ENCODE measurements around the gene ST6GALNAC3. TPM values are rescaled to one million over a fixed set of nuclear protein-coding genes. Genes with fewer than 3 reads are reported as not detected.
"Not testable (repeated sequence)": the region's sequence is repeated elsewhere in the genome, so short reads cannot be mapped to it uniquely, and the experiment has no call there.

ST6GALNAC3 gene
- total RNA-seq, 2 donors from 2014 or later: 0.35 to 2.5 TPM

DNA sequence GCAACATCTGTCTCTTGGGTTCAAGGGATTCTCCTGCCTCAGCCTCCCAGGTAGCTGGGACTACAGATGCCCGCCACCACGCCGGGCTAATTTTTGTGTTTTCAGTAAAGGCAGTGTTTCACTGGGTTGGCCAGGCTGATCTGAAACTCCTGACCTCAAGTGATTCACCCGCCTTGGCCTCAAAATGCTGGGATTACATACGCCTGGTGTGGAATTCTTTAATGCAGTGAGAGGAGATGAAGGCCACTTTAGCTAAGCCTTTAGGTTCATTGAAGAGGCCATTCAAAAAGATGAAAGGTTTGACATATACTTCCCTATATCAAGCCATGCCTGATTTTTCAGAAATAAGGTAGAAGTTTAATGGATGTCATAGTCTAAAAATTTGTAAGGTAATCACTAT, 162.7 kb downstream of the ST6GALNAC3 start:
- Mint-ChIP-seq H3K4me1 (ENCODE audit: low read depth) (no peaks in the 10 kb centered on the region), H3K27me3 (ENCODE audit: low read depth) (no peaks in the 10 kb centered on the region), H3K4me3 (no peak overlapping the region), H3K27ac (no peak overlapping the region), H3K36me3 (ENCODE audit: insufficient read depth in 2 of 2) (no peaks in the 10 kb centered on the region), H3K9me3 (no peaks in the 10 kb centered on the region)
- ATAC-seq (replicated peaks in 1 of 2) (no peak), DNase-seq (no peak)

DNA sequence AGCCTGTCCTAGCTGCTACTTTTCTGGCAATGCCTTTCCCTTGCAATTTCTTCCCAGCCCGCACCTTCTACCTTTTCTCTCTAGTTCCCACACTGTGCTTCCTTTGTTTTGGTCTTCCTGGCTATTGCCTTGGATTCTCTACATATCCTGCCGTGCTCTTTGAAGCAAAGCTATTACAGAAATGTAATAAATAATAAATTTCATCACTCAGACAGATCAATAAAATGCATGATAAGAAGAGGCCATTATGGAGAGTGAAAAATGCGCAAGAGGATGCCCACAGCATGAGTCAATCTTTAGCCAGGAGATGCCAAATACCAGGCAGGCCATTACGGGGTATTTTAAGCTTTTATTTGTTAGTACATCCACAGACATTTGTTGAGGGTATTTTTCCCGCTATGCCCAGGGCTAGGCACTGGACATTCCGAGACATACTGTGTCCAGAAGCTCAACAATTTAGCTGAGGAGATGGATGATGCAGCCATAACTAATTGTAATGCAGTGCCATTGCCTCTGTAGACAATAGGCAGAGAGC, 163.6 kb downstream of the ST6GALNAC3 start:
- Mint-ChIP-seq H3K9me3 (peaks cover 0 to 1% of the 10 kb centered on the region in 2 donors), H3K27me3 (ENCODE audit: low read depth) (no peaks in the 10 kb centered on the region), H3K4me3 (no peak overlapping the region), H3K4me1 (ENCODE audit: low read depth) (no peaks in the 10 kb centered on the region), H3K27ac (no peak overlapping the region), H3K36me3 (ENCODE audit: insufficient read depth in 2 of 2) (peaks cover 0 to 2% of the 10 kb centered on the region in 2 donors)
- no peak for DNase-seq
- no peak for ATAC-seq (replicated peaks in 1 of 2)

DNA sequence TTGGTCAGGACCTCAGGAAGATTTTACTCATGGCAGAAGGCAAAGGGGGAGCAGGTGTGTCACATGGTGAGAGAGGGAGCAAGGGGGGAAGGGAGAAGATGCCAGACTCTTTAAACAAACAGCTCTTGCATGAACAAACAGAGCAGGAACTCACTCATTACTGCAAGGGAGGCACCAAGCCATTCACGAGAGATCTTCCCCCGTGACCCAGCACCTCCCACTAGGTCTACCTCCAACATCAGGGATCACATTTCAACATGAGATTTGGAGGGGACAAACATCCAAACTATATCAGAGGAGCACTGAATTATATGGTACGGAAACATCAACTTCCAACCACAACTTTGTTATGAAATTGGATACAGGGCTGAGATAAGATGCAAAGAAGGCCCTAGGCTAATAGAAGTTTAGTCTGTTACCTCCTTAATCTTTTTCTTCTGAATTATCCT, 164.9 kb downstream of the ST6GALNAC3 start:
- Mint-ChIP-seq H3K4me1 (ENCODE audit: low read depth) (no peaks in the 10 kb centered on the region), H3K36me3 (ENCODE audit: insufficient read depth in 2 of 2) (peaks cover under 1 to 8% of the 10 kb centered on the region in 2 donors)

DNA sequence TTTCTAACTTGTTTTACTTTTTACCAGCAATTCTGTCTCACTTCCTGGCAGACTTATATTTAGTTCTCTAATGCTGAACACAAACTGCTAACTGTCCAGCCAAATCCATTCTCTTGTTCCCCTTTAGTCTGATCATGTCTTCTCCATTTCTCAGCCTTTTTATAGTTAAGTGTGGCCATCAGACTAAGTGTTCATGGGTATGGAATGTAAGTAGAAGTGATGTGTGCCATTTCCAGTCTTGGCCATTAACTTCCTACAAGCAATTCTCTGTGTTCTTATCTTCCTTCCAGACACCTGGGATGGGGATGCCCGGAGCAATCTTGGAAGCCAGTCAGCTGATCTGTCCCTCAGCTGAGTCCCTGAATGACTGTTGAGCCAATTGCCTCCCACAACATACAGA, 165.8 kb downstream of the ST6GALNAC3 start:
- no peak for ATAC-seq (replicated peaks in 1 of 2)
- Mint-ChIP-seq H3K27ac (no peak overlapping the region), H3K27me3 (ENCODE audit: low read depth) (no peaks in the 10 kb centered on the region), H3K36me3 (ENCODE audit: insufficient read depth in 2 of 2) (peaks cover 2 to 11% of the 10 kb centered on the region in 2 donors), H3K4me3 (no peak overlapping the region), H3K9me3 (peaks cover 5 to 8% of the 10 kb centered on the region in 2 donors), H3K4me1 (ENCODE audit: low read depth) (no peaks in the 10 kb centered on the region)
- no peak for DNase-seq

More for the DNA sequence above, 164.9 kb downstream of the ST6GALNAC3 start:
- H3K9me3 Mint-ChIP-seq: peaks cover 4 to 7% of the 10 kb centered on the region in 2 donors
- no peaks in the 10 kb centered on the region for H3K27me3 Mint-ChIP-seq (ENCODE audit: low read depth)
- no peak for DNase-seq
- H3K4me3 Mint-ChIP-seq: no peak overlapping the region
- no peak for ATAC-seq (replicated peaks in 1 of 2)
- no peak overlapping the region for H3K27ac Mint-ChIP-seq

DNA sequence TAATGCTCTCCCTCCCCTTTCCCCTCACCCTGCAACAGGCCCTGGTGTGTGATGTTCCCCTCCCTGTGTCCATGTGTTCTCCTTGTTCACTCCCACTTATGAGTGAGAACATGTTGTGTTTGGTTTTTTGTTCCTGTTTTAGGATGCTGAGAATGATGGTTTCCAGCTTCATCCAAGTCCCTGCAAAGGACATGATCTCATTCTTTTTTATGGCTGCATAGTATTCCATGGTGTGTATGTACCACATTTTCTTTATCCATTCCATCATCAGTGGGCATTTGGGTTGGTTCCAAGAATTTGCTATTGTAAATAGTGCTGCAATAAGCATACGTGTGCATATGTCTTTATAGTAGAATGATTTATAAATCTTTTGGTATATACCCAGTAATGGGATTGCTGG, 168.0 kb downstream of the ST6GALNAC3 start:
- not testable (repeated sequence) for DNase-seq; H3K4me1 Mint-ChIP-seq (ENCODE audit: low read depth); ATAC-seq (replicated peaks in 1 of 2); H3K27me3 Mint-ChIP-seq (ENCODE audit: low read depth); H3K4me3 Mint-ChIP-seq; H3K27ac Mint-ChIP-seq
- H3K36me3 Mint-ChIP-seq (ENCODE audit: insufficient read depth in 2 of 2): peaks cover 2 to 17% of the 10 kb centered on the region in 2 donors
- peaks cover 5 to 12% of the 10 kb centered on the region in 2 donors for H3K9me3 Mint-ChIP-seq

DNA sequence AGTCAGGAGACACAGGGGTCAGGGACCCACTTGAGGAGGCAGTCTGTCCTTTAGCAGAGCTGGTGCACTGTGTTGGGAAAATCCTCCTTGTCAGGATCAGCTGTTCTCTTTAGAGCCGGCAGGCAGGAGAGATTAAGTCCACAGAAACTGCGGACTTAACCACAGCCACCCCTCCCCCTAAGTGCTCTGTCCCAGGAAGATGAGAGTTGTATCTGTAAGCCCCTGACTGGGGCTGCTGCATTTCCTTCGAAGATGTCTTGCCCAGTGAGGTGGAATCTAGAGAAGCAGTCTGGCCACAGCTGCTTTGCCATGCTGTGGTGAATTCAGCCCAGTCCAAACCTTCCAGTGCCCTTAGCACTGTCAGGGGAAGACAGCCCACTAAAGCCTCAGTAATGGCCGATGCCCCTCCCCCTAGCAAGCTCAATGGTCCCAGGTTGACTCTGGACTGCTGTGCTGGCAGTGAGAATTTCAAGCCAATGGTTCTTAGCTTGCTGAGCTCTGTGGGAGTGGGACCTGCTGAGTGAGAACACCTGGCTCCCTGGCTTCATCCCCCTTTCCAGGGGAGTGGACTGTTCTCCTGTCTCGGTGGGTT, 172.8 kb downstream of the ST6GALNAC3 start:
- no peak overlapping the region for H3K27ac Mint-ChIP-seq
- no peak overlapping the region for H3K4me3 Mint-ChIP-seq
- ATAC-seq (replicated peaks in 1 of 2) (no peak), DNase-seq (no peak)
- H3K9me3 Mint-ChIP-seq: peaks cover 5 to 13% of the 10 kb centered on the region in 2 donors
- H3K36me3 Mint-ChIP-seq (ENCODE audit: insufficient read depth in 2 of 2): peaks cover 2 to 17% of the 10 kb centered on the region in 2 donors
- H3K27me3 Mint-ChIP-seq (ENCODE audit: low read depth): no peaks in the 10 kb centered on the region
- H3K4me1 Mint-ChIP-seq (ENCODE audit: low read depth): peaks cover 18% of the 10 kb centered on the region

DNA sequence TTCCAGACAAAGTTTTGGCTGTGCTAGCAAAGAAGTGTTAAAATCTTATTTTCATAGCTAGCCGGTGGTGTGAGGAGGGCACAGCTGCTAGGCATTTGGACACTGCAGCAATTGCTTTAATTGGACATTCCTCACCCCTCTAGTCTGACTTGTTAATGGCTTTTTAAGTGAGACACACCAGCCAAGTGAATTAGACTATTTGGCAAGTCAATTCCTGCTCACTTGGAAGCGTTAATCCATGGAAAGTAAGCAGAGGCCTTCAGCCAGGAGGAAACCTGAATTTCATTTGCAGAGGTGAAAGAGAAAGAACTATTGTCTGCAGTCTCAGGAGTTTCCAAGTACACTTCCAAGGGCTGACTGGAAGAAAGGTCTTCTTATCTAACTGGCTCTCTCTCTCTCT, 175.7 kb downstream of the ST6GALNAC3 start:
- Mint-ChIP-seq H3K4me1 (ENCODE audit: low read depth) (peaks cover 35% of the 10 kb centered on the region), H3K27me3 (ENCODE audit: low read depth) (no peaks in the 10 kb centered on the region), H3K36me3 (ENCODE audit: insufficient read depth in 2 of 2) (peaks cover 0 to 6% of the 10 kb centered on the region in 2 donors), H3K4me3 (no peak overlapping the region), H3K9me3 (peaks cover 0 to 5% of the 10 kb centered on the region in 2 donors), H3K27ac (no peak overlapping the region)
- DNase-seq (no peak), ATAC-seq (replicated peaks in 1 of 2) (no peak)

DNA sequence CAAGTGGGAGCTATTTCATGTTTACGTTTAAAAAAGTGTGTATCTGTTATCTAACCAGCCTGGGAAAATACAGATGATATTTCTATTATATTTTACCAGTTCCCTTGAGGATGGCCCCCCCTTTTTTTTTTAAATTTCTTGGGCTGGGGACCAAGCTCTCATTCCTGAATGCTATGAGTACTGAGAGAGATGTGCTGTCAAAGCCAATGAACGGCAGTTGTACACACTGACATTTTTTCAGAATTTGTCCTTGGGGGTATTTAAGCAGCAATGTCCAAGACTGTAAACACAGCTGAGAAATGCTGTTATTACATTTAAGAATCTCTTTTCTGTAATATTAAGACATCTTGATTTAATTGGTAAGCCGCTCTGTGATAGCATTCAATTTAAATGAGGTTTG, 177.9 kb downstream of the ST6GALNAC3 start:
- ATAC-seq (replicated peaks in 1 of 2): no peak
- Mint-ChIP-seq H3K9me3 (peaks cover 0 to 2% of the 10 kb centered on the region in 2 donors), H3K4me3 (no peak overlapping the region), H3K27ac (no peak overlapping the region), H3K36me3 (ENCODE audit: insufficient read depth in 2 of 2) (no peaks in the 10 kb centered on the region), H3K27me3 (ENCODE audit: low read depth) (no peaks in the 10 kb centered on the region), H3K4me1 (ENCODE audit: low read depth) (peaks cover 54% of the 10 kb centered on the region)
- no peak for DNase-seq

DNA sequence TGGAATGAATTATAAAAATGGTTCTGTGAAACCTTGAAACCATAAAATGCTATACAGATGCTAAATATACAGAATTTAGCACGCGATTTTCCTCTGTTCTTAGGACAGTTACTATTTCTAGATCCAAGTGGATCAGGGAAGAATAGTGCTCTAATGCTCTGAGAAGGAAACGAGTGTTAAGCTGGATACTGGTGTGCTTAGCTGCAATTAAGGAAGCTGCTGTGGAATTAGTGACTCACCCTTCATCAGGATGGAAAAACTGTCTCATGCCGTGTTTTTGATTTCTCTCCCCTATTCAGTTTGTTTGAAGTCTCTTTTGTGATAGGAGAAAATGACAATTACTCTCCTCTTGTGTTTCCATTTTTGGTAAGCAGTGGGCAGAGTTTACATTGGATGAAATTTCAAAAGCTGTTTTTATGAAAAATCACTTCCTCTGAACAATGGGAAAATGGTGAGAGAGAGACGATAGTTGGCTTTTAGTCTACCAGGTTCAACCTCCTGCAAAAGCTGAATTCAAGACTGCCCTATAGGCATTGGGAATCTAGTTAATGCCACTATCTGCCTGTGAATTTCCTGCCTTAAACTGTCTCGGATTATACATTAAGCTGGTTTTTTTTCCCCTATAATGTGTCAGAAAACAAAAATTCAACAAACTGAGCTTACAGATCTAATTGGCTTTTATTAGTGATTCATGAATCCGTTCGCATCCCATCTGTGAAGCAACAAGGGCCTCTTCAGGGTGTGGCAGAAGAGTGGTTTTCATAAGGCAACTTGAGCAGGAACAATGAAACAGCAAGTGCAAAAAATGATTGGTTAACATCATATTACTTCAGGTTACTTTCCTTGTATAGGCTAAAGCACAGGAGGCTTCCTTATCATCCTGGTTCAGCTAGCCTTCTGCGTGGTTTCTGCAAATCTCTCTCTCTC, 179.8 kb downstream of the ST6GALNAC3 start:
- Mint-ChIP-seq H3K27me3 (ENCODE audit: low read depth) (no peaks in the 10 kb centered on the region), H3K4me3 (peak overlapping the region in 1 of 2 donors; percentile 4), H3K36me3 (ENCODE audit: insufficient read depth in 2 of 2) (no peaks in the 10 kb centered on the region), H3K4me1 (ENCODE audit: low read depth) (peaks cover 64% of the 10 kb centered on the region), H3K9me3 (peaks cover 0 to 2% of the 10 kb centered on the region in 2 donors), H3K27ac (no peak overlapping the region)
- ATAC-seq (replicated peaks in 1 of 2) (peak in 1 of 2 donors; percentile 43), DNase-seq (no peak)

DNA sequence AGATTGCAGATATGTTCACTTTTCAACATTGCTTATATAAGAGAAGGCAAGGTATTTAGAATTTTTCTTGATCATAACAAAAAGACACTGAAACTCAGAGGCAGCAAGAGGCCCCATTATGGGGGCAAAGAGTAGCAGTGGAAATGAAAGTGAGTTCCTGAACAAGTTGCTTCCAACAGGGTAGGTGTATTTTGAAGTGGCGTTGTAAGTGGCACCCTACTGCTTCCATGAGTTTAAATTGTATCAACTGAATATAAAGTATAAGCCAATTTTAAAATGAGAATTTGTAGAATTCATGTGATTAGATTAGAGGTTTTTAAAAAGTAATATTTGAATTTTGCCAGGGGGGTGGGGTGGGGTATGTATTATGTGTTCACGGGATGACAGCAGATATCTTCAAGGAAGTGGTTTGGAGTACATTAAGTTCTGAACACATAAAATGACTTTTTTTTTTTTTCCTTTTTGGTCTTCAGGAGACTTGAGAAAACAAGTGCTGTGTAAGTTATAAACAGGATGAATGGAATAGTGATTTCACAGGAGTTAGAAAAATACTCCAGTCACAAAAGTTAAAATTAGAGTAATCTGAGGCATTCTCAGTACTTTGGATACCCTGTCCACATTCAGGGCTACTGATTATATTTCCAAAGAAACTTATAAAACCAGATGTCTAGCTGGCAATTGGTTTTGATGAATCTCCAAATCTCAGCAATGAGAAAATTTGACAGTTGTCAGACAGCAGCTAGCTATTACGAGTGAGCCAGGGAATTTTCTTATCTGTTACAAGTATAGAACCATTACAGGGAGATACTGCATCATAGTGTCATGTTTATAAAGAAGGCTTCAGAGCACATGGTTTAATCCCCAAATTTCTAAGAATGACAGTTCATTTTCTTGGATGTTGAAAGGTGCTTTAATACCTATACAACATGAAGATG, 182.0 kb downstream of the ST6GALNAC3 start:
- peak overlapping the region; percentile 44 to 61 for H3K4me3 Mint-ChIP-seq
- H3K36me3 Mint-ChIP-seq (ENCODE audit: insufficient read depth in 2 of 2): no peaks in the 10 kb centered on the region
- no peaks in the 10 kb centered on the region for H3K9me3 Mint-ChIP-seq
- DNase-seq (no peak), ATAC-seq (replicated peaks in 1 of 2) (peak in 1 of 2 donors; percentile 50)
- no peaks in the 10 kb centered on the region for H3K27me3 Mint-ChIP-seq (ENCODE audit: low read depth)
- peaks cover 71% of the 10 kb centered on the region for H3K4me1 Mint-ChIP-seq (ENCODE audit: low read depth)
- H3K27ac Mint-ChIP-seq: peak overlapping the region; percentile 22

DNA sequence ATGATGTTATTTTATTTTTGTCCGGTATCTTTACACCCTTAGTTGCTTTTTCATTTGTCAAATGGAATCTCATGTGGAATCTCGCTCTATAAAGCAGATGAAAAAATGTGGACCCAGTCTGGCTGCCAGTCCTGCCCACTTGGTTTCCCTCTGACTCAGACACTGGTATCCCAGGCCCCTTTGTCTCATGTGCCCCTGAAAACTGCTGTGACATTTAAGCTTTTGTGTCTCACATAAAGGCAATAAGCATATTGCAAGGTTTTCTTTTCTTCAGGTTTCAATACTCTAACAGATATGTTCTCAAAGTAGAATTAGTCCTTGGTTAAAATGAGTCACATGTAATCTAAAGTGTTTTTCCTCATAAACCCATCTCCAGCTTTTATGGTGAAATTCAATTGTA, 183.3 kb downstream of the ST6GALNAC3 start:
- DNase-seq (peak in 1 of 2 donors; percentile 21), ATAC-seq (replicated peaks in 1 of 2) (peak; percentile 38 to 60)
- no peaks in the 10 kb centered on the region for H3K27me3 Mint-ChIP-seq (ENCODE audit: low read depth)
- H3K36me3 Mint-ChIP-seq (ENCODE audit: insufficient read depth in 2 of 2): no peaks in the 10 kb centered on the region
- peaks cover 68% of the 10 kb centered on the region for H3K4me1 Mint-ChIP-seq (ENCODE audit: low read depth)
- H3K27ac Mint-ChIP-seq: no peak overlapping the region
- peak overlapping the region; percentile 27 to 32 for H3K4me3 Mint-ChIP-seq
- no peaks in the 10 kb centered on the region for H3K9me3 Mint-ChIP-seq

DNA sequence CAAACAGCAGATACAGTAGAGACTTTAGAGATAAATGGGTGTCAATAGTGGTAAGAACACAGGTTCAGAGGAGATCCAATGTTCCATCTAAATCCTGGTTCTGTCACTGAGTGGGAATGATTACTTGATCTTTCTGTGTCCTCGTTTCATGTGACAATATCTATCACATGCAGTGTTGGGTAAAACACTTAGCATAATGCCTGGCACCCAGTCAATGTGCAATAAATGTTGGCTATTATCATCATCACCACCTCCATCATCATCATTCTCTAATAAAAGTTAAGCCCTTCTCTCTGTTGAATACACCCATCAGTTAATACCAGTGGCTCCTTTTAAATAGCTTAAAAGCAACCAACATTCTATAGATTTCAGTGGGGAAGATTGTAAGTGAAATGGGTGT, 184.7 kb downstream of the ST6GALNAC3 start:
- Mint-ChIP-seq H3K27me3 (ENCODE audit: low read depth) (no peaks in the 10 kb centered on the region), H3K4me3 (no peak overlapping the region), H3K9me3 (no peaks in the 10 kb centered on the region), H3K36me3 (ENCODE audit: insufficient read depth in 2 of 2) (no peaks in the 10 kb centered on the region), H3K4me1 (ENCODE audit: low read depth) (peaks cover 61% of the 10 kb centered on the region), H3K27ac (no peak overlapping the region)
- ATAC-seq (replicated peaks in 1 of 2): no peak
- DNase-seq: no peak
